HG02588 (cell line): Measurements from ENCODE around the gene LY6G6F.

Experiments used
- ATAC-seq: cut with Tn5 transposase; IDR thresholded peaks from one replicate; pipeline ENCODE4 v1.9.1; 2021; ENCODE audit warnings: mild to moderate bottlenecking, moderate library complexity; ENCODE audit not compliant: unreplicated experiment

The LY6G6F gene

GRCh38 chr6:31737315-31737990, 30.8 kb downstream of the LY6G6F start:
- no peak for ATAC-seq

- ATAC-seq: no peak
These were observed 31.6 kb downstream of the LY6G6F start for GRCh38 chr6:31737991-31738979.

DNA sequence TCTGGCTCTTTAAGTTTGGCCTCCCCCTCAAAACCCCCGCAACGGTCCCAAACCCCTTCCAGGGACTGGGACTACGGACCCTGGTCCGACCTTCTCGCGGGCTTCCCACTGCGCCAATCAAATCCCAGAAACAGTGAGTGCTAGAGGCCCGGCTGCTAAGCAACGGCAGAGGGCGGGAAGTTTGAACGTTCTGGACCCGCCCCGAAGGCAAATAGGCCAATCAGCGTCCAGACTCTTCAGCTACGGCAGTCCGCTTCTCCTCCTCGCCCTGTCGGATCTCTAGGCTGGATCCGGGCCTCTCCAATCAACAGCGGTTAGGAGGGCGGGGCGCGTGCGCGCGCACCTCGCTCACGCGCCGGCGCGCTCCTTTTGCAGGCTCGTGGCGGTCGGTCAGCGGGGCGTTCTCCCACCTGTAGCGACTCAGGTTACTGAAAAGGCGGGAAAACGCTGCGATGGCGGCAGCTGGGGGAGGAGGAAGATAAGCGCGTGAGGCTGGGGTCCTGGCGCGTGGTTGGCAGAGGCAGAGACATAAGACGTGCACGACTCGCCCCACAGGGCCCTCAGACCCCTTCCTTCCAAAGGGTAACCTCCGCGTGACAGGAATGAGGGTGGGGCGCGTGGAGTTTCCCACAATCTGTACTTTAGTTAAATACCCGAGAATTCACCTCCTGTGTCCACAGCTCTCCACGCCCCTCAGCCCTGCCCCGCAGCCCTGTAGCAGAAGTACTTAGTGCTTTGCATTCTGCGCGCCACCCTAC, 33.2 kb downstream of the LY6G6F start, which contains the start of gene MSH5:
Gene MSH5 (plus strand): TSS at position 367 of the 758 bp plus-strand sequence. CDS start 462 bp downstream, outside the sequence.
- ATAC-seq: peak; percentile 66

- ATAC-seq: no peak
These were observed 33.9 kb downstream of the LY6G6F start for GRCh38 chr6:31740397-31741223.

DNA sequence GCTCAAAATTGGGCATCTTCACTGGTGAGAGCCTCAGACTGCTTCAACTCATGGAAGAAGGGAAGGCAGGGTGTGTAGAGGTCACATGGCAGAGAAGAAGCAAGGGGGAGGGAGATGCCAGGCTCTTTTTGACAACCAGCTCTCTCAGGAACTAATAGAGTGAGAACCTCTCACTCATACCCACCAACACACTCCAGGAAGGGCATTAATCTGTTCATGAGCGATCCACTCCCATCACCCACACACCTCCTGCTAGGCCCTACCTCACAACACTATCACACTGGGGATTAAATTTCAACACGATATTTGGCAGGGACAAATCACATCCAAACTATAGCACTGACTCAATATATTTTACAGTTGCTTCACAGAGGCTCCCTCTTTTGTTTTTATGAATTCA, 35.1 kb downstream of the LY6G6F start:
- ATAC-seq: no peak

DNA sequence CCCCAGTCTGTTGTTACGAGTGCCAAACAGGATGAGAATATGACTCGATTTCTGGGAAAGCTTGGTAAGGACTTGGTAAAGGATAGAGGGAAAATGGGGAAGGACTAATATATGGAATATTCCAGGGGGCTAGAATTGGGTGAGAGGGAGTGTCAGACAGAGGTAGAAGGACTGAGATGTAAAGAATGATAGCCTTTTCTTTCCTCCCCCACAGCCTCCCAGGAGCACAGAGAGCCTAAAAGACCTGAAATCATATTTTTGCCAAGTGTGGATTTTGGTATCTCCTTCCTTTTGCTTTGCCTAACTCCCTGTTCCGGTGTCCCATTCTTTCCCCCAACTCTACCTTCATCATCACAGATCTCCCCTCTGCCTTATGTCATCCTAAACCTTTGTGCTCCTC, 36.2 kb downstream of the LY6G6F start:
- no peak for ATAC-seq

- no peak for ATAC-seq
These were observed 37.8 kb downstream of the LY6G6F start for GRCh38 chr6:31744422-31744821.

- no peak for ATAC-seq
These were observed 42.8 kb downstream of the LY6G6F start for GRCh38 chr6:31749301-31750036.

DNA sequence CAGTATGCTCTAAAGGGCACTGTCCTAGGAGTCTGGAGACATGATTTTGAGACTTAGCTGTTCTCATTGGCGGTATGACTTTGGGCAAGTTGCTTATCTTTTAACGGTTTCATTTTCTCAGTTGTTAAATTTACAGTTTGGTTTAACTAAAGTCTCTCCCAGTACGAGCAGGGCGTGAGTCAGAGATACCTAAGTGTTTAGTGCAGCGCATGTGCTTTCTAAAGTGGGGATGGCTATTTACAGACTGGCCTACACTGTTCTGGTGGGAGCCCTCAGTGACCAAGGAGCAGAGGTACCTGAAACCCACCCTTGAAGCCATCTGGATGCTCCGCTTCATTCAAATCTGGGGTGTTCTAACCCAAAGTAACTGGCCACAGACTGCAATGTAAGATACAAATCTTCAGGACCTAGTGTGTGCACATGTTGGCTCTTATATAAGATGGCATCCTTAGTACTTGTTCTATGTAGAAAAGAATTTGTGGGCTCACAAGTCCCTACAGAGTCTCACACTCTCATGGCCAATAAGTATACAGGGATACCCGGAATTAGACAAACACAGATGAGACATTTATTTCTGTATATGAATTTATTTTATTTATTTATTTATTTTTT, 43.9 kb downstream of the LY6G6F start:
- ATAC-seq: no peak

DNA sequence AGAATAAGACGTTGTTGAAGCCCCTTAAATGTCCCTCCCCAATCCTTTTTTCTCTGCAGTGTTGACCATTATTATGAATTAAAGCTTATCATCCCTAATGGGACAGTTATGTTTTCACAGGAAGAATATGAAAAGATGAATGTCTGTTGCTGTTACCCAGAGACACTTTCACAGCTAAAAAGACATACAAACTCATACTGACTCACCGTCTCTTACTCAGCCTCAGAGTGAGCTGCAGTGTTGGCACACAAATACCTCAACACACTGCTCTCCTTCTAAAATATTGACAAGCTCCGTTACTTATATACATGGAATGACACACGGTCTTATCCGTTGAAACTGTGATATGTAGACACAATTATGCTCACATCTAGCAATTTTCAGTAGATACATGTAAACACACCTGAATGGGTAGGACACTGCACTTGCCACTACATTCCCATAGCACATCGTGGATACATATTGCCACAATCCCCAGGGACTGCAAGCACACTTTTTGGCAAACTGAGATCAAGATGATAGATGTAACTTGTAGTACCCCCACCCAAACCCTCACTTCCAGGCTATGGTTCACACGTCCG, 46.2 kb downstream of the LY6G6F start:
- no peak for ATAC-seq

- ATAC-seq: no peak
These were observed 51.6 kb downstream of the LY6G6F start for GRCh38 chr6:31758281-31758680.
